ENCODE measurements around the gene YWHAQ.

YWHAQ gene

DNA sequence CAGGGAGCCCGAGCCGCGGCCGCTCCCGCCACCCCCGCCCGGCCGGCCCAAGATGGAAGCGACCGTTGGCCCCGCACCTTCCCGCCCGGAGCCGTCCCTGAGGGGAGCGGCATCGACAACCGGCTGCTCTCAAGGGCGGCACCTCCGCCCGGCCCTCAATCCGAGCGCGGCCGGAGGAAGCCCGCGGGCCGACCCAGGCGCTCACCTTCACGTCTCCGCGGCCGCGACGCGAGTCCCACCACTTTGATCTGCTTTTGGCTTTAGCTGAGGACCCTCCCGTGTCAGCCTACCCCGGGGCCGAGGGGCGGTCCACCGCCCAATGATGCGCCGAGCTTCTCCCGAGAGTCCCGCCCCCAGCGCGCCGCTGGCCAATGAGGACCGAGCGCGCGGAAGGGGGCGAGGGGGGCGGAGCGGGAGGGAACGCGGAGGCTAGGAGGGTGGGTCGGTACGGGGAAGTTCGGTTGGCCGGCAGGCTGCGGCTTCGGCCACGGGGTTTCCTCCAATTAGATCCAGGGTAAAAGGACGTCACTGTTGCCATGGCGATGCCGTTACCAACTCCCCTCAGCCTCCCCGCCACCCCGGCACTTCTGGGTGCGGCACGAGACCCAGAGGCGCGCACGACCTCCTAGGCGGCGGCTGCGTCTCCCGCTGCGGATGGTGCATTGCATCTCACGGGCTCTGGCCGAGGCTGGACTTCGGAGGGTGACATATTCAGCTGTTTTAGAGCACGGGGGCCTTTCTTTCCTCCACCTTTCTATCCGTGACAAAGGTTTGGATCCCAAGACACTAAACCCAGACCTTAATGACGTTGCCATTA, at the start of gene YWHAQ:
Gene YWHAQ, minus strand, starts transcription at position 262 of the 817 bp plus-strand sequence. CDS start 545 bp downstream, outside the sequence.
- peak; percentile 99 for DNase-seq

DNA sequence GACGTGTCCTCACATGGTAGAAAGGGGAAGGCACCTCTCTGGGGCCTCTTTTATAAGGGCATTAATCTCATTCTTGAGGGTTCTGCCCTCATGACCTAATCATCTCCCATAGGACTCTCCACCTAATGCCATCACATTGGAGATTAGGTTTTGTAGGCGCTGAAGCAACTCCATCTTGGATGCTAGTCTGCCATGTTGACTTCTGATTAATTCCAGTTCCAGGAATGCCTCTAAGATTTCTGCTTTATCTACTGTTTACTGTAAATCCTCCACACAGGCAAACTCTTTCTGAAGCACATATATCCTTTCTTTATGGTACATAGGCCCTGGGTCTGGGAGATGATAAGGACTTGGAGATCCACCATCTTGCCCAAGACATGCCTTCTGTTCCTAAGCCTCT, 49.3 kb upstream of the YWHAQ start:
- no peak for DNase-seq

DNA sequence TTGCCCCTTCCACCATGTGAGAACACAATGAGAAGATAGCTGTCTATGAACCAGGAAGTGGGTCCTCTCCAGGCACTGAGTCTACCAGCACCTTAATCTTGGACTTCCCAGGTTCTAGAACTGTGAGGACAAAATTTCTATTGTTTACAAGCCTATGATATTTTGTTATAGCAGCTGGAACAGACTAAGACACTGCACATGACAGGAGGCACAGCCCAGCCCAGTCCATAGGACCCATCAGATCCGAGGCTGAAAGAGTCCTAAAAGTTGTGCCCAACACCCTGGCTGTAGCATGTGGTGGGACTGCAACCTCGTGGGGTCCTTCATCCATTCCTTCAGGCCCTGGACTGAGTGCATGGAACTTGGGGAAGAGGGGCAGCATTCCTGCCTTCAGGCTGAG, 48.4 kb upstream of the YWHAQ start:
- DNase-seq: no peak

DNA sequence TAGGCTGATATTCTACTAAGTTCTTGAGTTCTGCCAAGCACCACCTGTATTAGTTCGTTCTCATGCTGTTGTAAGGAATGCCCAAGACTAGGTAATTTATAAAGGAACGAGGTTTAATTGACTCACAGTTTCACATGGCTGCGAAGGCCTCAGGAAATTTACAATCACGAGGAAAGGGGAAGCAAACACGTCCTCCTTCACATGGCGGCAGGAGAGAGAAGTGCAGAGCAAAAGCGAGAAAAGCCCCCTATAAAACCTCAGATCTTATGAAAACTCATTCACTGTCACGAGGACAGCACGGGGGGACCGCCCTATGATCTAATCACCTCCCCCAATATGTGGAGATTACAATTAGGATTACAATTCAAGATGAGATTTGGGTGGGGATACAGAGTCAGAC, 47.7 kb upstream of the YWHAQ start:
- DNase-seq: no peak

DNA sequence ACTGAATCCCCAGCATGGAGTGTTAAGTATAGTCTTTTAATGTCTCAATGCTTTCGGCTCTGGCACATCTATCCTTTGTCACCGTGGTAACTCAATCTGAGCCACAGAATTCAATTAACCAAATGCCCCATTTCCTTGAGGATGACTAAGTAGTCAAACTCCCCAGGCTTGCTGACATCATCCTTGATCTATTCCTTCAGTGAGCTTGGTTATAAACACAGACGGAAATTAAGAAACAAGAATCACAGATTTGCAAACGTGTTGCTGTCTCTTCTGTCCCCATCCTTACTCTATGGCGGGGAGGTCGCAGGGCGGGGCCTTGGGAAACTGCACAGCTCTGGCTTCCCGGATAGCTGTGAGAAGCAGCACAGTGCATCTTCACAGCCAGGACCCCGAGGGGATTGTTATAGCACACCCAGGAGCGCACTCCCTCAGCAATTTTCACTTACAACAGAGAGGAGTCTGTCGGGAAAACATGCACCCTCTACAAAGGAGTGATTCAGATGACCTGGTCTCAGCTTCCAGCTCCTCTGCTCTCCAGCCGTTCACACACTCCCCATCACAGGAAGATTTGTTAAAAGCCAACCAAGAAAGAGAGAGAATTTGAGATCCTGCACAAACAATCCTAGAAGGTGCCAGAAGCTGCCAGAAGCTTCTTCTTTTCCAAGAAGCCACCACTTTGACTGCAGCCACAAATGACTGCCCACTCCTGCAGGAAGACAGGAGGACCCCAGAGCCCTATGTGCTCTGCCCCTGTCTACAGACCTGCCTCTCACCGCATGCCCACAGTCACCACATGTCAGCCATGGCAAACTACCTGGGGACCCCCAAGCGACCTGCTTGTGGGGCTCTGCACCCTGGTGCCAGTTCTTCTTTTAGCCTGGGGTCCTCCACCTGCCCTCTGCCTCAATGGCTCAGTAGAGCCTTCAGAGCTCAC, 44.9 kb upstream of the YWHAQ start:
- no peak for DNase-seq

DNA sequence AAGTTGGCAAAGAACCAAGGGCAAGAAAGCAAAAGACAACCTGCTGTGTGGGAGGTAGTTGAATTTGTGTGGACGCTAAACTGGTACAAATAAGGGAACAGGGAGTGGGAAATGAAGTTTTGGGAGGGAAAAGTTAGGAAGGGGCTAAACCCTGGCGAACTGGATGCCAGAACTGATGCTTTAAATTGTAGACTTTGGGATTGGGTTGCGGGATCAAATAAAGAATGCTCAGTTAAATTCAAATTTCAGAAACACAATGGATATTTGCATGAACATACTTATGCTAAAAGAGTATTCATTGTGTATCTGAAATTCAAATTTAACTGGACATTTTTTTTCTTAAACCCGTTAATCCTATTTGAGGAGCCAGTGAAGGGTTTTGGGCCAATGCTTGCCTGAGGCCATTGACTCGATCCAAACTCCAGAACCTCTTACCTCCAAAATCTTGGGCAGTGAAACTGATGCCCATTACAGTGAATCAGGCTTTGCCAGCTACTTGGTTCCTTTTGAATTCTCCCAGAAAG, 44.2 kb upstream of the YWHAQ start:
- no peak for DNase-seq

DNA sequence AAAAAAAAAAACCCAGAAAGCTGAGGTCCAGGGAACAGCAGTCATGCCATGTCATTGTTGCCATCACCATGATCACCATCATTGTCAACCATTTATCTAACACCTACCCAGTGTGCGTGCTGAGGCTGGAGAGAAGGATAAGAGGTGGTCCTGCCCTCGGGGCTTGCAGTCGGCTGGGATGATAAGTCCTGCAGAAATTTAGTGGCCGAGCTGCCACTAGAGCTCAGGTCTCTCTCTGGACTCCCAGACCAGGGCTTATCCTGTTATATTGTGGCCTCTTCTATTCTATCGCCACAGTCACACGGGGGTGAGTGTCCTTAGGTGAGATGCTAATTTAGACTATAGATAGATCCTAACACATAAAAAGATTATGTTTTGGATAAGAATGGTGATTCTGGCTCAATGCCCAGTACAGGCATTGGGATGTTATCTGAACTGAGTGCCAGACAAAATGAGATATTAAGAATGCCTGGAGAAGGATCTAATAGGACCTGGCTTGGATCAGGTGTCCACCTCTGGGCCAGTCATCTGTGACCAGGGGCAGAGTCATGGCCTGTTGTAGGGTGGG, 43.2 kb upstream of the YWHAQ start:
- no peak for DNase-seq

DNA sequence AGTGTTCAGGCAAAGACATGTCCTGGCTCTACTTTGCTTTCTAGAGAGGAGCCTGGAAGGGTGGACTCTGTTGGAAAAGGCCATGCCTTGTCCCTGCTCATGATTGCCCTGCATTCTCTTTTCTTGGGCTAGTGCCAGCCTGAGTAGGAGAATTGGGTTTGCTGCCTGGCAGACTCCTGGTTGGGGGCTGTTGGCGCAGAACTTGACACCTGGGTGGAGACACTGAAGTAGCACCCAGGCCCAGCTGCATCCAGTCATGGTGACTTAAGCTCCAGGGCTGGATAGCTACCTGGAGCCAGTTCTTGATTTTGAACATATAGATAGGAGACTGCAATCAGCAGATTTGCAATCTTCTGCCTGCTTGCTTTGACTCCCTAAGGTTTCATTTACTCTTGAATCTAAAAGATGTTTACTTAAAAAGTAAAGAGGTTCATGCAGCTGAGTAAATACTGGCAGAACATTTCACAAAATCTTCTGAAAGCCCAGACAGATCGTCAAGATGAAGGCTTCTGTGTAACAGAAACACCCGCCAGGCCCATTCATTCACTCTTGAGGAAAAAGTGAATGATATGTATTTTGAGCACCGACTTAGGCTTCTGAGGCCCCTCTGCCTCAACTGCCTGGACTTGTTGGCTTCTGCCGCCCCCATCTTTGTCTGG, 38.0 kb upstream of the YWHAQ start:
- DNase-seq: no peak

DNA sequence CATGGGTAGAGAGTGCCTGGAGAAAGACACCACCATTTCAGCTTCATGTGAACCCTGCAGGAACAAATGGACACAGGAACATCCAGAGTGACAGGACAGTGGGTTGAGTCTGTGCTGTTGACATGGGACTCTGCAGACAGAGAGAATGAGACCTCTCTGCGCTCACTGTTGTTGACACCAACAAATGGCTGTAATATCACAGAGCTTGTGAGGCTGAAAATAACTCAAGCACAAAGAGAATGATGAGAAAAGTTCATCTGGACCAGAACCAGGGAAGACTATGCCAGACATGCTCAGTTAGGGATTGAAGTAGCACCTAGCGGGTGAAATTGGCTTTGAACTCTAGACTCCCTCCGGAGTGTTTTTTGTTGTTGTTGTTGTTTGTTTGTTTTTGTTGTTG, 37.0 kb upstream of the YWHAQ start:
- no peak for DNase-seq

DNA sequence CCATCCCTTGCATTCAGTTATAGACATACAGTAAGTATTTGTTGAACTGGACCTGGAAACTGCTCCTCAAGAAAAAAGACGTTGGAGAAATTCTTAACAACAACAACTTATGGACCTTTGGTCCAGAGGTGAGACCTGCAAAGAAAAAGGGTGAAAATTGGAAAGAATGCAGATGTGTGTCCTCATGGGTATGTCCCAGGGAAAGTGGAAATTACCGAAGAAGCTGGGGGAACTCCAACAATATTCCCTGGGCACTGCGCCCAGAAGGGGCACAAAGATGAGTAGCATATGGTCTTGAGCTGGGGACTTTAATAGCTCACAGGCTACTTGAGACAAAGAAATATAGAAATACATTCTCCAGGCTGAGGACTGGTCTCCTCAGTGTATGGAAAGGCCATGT, 35.5 kb upstream of the YWHAQ start:
- no peak for DNase-seq

DNA sequence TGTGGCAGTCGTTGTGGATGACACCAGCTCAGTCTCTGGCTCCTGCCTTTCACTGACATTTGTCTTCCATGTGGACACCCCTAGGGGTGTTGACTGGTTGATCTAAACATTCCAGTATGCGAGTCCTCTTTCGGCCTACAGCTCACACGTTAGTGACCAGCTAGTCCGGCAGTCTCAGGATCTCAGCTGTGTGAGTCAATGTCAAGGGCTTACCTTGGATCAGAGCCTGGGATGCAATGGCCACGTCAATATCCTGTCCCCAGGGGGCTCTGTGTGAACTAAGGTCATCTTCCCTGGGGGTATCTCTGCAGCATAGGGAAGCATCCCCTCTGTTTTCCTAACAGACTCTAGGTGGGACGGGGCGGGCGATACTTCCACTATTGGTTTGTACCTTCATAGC, 35.1 kb upstream of the YWHAQ start:
- no peak for DNase-seq

DNA sequence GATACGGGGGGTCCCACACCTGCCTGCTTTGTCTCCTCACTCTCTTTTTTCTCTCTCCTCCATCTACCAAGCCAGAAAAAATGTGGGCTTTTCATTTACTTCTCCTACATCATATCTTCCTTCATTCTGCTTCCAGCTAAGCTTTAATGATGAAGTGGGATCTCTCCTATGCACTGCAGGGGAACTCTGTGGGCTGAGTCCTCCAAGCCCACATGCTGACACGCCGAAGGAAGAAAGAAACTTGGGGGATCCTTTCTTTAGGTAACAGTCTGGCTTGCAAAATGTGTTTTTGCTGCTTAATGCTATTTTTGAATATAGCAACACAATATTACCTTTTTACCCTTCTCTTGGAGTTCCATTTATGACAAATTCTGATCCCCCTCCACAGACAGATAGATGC, 33.6 kb upstream of the YWHAQ start:
- DNase-seq: no peak

DNA sequence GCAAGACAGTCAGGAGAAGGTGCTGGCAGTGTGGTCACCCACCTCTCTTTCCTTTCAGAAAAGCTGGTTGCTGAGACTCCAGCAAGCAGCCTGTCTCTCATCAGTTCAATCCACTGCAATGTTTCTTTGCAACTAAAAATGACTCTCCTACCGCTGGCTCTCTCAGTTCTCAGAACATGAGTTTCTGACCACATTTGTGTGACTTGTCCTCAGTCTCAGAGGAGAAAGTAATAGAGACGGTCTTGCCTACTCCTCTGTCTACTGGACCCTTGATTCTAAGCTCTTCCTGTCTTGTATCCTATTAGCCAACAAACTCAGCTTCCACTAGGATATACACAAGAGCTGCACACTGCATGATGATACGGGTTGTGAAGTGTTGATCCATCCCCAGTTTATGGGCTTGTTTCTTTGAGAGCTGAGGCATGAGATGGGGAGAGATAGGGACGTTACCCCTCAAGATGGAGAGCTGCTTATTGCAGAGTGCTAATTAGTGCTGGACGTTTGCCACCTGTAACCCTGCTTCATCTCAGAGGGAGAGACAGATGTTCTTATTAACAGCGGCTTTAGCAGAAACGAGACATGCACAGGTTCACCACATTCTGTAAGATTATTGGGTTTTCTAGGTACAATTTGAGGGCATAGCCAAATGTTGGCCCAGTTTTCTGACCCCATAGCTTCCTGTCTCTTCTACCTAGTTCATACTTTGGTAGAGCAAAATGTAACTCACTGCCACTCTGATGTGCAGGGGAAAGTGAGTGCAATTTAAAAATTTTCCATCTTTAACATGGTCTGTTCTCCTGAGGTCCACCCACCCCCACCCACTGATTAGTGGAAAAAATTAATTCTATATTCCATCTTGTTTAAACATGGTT, 32.4 kb upstream of the YWHAQ start:
- no peak for DNase-seq

DNA sequence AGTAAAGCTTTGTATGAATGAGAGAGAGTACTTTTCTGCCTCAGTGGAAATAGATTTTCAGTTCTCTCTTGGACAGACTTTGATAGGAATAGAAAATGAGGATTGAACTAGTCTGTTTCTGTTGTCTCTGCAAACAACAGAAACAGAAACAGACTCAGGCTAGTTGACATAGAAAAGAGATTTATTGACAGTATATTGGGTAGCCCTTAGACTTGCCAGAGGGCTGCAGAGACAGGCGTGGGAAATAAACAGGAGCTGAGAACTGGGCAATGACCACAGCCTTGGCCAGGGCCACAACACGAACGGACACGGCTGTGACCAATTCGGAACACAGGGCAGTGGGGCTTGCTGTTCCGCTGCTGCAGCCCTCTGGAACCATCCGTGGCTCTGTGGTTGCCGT, 30.5 kb upstream of the YWHAQ start:
- no peak for DNase-seq

DNA sequence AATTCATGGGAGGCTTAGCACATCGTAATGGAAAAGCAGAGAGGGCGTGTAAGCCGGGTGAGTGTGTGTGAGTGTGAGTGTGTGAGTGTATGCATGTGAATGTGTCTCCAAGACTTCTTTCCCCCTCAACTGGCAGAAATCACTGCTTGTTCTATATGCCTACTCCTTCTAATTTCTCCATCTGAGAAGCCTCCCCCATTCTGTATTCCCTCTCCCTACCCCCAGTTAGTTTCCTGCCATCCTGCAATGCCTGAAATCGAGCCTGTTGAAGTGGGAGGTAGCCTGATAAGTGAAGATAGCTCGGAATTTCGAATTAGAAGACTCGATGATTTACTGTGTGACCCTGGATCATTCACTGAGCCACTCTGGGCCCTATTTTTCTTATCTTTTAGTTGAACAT, 30.0 kb upstream of the YWHAQ start:
- no peak for DNase-seq

DNA sequence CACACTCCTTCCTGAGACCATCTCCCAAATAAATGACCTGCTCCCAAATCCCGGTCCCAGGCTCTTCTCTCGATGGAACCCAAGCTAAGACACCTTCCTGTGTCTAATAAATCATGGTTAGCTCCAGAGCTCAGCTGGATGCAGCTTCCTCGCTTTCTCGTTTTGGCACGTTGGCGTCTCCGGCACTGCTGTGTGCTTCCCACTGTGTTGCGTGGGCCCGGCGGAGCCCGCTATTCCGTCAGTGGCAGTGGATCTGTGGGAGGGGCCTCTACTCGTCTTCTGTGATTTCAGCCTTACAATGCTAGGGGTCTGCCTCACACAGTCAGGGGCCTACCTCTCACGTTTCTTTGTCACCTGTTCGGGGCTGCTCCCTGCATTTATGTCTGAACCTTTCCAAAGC, 29.4 kb upstream of the YWHAQ start:
- DNase-seq: no peak

DNA sequence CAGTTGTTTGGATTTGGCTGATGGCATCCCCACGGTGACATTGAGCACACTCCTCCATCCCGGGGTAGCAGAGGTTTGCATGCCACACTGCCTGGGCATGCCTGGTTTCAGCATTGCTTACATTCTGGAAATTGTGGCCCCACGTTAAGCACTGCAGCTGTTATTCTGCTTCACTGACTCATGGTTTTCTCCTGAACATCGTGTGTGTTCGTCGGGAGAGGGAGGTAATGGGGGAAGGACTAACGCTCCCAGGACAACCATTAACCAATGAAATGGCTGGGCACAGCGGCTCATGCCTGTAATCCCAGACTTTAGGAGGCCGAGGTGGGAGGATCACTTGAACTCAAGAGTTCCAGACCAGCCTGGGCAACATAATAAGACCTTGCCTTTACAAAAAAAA, 28.2 kb upstream of the YWHAQ start:
- DNase-seq: no peak

DNA sequence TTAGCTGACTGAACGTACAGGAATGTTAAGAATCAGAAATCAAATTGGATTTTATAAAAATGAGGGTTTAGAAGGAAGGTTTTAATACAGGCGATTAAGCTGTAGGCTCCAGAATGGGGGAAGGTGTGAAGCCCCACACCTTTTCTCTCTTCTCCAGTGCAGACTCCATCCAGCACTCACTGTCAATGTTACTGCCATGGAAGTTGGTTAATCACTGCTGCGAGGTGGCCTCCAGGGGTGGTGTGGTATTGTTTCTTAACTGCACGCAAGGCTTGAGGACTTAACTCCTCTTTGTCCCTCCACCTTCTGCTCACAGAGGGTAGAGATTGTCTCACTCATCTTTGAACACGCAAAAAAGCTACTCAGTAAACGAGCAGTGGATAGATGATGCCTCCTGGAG, 26.9 kb upstream of the YWHAQ start:
- no peak for DNase-seq

DNA sequence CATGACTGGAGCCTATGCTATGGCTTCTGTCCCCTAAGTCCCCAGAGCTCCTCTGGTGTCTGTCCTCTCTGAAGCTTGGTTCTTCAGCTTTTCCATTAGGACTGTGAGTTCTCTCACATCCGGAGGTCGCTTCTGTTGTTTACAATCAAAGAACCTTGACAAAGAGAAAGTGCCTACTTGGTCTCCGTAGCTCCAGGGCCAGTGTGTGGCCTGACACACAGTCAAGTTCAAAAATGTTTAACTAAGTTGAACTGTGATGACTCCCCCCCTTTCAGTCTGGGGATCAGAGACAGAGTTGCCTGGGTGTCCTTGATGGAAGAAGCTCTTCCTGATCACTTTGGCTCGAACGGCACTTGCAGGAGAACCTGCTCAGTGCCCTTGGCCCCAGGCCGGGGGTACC, 26.3 kb upstream of the YWHAQ start:
- DNase-seq: no peak

DNA sequence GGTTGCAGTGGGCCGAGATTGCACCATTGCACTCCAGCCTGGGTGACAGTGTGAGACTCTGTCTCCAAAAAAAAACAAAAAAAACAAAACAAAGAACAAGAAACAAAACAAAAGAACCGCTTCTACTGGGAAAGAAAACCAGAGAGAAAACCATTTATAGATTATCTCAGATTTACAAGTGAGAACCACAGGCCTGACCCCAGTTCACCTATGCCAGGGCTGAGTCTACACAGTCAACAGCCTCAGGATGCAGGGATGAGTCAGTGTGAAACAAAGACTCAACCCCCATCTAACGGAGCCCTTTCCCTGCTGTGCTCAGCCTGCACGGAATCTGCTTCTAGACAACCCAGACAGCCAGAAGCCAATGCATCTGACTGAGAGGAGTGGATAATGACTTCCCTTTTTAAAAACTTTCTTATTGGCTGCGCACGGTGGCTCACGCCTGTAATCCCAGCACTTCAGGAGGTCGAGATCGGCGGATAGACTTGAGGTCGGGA, 25.5 kb upstream of the YWHAQ start:
- DNase-seq: no peak

DNA sequence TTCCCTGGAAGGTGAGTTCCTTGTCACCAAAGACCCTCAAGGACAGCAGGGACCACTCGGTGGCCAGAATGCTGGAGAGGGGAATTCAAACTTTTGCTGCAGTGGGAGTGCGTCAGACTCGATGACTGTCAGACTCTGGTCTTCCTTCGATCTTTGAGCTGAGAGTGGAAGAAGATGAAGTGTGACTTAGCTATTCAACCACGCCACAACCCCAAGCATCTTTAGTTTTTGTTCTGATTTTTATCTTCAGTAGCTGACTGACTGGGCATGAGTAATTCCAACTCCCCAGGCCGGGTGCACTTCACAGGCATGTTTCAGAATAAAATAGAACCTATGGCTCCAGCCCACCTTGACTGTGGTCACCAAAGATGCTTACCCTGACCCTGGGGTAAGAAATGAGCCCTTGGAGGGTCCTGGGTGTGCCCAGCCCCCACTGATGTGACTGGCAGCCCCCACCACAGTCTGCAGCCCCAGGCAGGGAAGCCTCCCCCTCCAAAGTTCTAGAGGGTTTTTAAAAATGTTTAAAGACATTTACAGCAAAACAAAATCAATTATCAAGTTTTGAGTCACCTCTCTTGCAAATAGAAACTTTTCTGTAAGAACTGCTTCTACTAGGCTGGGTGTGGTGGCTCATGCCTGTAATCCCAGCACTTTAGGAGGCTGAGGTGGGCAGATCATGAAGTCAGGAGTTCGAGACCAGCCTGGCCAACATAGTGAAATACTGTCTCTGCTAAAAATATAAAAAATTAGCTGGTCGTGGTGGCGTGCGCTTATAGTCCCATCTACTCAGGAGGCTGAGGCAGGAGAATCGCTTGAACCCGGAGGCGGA, 24.9 kb upstream of the YWHAQ start:
- DNase-seq: no peak

All from right forelimb (tissue), 1 donor.